ACC112 (cell line): Measurements from ENCODE around the gene RPEL1.
A peak's percentile ranks its signal among the peaks of the same experiment; 100 is the strongest.
"Not testable (repeated sequence)": the region's sequence is repeated elsewhere in the genome, so short reads cannot be mapped to it uniquely, and the experiment has no call there.

ENCODE experiments used
- H2AFZ ChIP-seq: fragments of 200-600 bp; sonication (generic); one replicate; pipeline ENCODE4 v1.6.0; 2017; ENCODE audit warnings: antibody characterized with exemption, low read length; ENCODE audit not compliant: unreplicated experiment
- H3K27ac ChIP-seq: fragments of 200-600 bp; sonication (generic); 2 replicates; pipeline ENCODE4 v1.5.1; 2014; ENCODE audit warnings: low read depth, mild to moderate bottlenecking, antibody characterized with exemption, low read length, moderate library complexity
- H3K27me3 ChIP-seq: fragments of 200-600 bp; sonication (generic); 2 replicates; pipeline ENCODE4 v1.6.1; 2014; ENCODE audit warnings: mild to moderate bottlenecking, antibody characterized with exemption, low read length, moderate library complexity, mixed read lengths; ENCODE audit not compliant: insufficient read depth
- H3K36me3 ChIP-seq: fragments of 200-600 bp; sonication (generic); 2 replicates; pipeline ENCODE4 v1.6.1; 2016; ENCODE audit warnings: mild to moderate bottlenecking, antibody characterized with exemption, low read length, moderate library complexity, mixed read lengths; ENCODE audit not compliant: insufficient read depth
- H3K4me1 ChIP-seq: fragments of 200-600 bp; sonication (generic); one replicate; pipeline ENCODE4 v1.6.1; 2016; ENCODE audit warnings: low read length, mixed read lengths; ENCODE audit not compliant: insufficient read depth, unreplicated experiment, control insufficient read depth
- H3K4me3 ChIP-seq: fragments of 200-600 bp; sonication (generic); 2 replicates; pipeline ENCODE4 v1.5.1; 2014; ENCODE audit warnings: mild to moderate bottlenecking, low read depth, low read length
- H3K79me2 ChIP-seq: fragments of 200-600 bp; sonication (generic); one replicate; pipeline ENCODE4 v1.6.0; 2016; ENCODE audit warnings: low read length; ENCODE audit not compliant: control insufficient read depth, unreplicated experiment, insufficient read depth

The RPEL1 gene

DNA sequence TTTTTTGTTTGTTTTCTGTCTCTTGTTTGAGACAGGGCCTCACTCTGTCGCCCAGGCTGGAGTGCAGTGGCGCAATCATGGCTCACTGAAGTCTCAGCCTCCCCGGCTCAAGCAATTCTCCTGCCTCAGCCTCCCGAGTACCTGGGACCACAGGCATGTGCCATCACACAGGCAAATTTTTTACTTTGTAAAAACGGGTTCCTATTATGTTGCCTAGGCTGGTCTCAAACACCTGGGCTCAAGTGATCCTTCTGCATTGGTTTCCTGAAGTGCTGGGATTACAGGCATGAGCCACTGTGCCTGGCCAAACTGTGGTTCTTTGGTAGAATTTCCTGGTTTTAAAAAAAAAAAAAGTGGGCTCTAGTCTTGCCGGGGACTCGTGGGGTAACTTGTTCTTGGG lies at the start of gene RPEL1:
Gene RPEL1 (plus strand): TSS at position 301 of the 400 bp plus-strand sequence. CDS start 110 bp downstream, outside the sequence.
- H3K36me3 ChIP-seq, H3K27ac ChIP-seq, H3K79me2 ChIP-seq, H2AFZ ChIP-seq, H3K27me3 ChIP-seq, H3K4me3 ChIP-seq: not testable (repeated sequence)
- H3K4me1 ChIP-seq: peaks cover 14% of the 10 kb centered on the region

- Histone ChIP-seq H3K79me2 (peaks cover 13% of the 10 kb centered on the region), H3K27ac (peak overlapping the region; percentile 68), H3K27me3 (no peaks in the 10 kb centered on the region), H2AFZ (peak overlapping the region; percentile 63), H3K36me3 (no peaks in the 10 kb centered on the region), H3K4me3 (no peak overlapping the region), H3K4me1 (peaks cover 32% of the 10 kb centered on the region)
Measured at GRCh38 chr10:103196516-103196915, 49.2 kb upstream of the RPEL1 start.

GRCh38 chr10:103197174-103197573 lies 48.5 kb upstream of the RPEL1 start:
- Histone ChIP-seq H3K27me3 (no peaks in the 10 kb centered on the region), H3K36me3 (no peaks in the 10 kb centered on the region), H3K4me3 (no peak overlapping the region), H3K4me1 (peaks cover 32% of the 10 kb centered on the region), H3K79me2 (peaks cover 7% of the 10 kb centered on the region), H2AFZ (peak overlapping the region; percentile 63), H3K27ac (peak overlapping the region; percentile 68)

DNA sequence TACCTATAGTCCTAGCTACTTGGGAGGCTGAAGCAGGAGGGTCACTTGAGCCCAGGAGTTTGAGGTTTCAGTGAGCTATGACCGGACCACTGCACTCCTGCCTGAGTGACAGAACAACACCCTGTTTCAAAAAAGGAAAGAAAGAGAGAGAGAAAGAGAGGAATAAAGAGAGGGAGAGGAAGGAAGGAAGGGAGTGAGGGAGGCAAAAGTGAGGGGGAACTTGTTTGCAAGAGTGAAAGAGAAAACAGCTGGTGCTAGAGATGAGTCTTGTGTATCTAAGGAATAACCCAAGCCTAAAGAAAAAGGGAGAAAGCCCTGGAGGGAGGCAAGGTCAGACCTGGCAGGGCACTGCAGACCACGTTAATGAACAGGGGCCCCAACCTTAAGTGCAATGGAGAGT lies 47.8 kb upstream of the RPEL1 start:
- Histone ChIP-seq H3K4me1 (peaks cover 32% of the 10 kb centered on the region), H3K36me3 (no peaks in the 10 kb centered on the region), H3K27ac (no peak overlapping the region), H3K79me2 (no peaks in the 10 kb centered on the region), H3K27me3 (no peaks in the 10 kb centered on the region), H2AFZ (no peak overlapping the region), H3K4me3 (no peak overlapping the region)

- no peak overlapping the region for H3K4me3 ChIP-seq
- H2AFZ ChIP-seq: no peak overlapping the region
- H3K79me2 ChIP-seq: no peaks in the 10 kb centered on the region
- H3K27me3 ChIP-seq: no peaks in the 10 kb centered on the region
- H3K27ac ChIP-seq: no peak overlapping the region
- H3K4me1 ChIP-seq: peaks cover 28% of the 10 kb centered on the region
- no peaks in the 10 kb centered on the region for H3K36me3 ChIP-seq
Measured at GRCh38 chr10:103198648-103199047, 47.0 kb upstream of the RPEL1 start.

GRCh38 chr10:103199488-103199887 lies 46.2 kb upstream of the RPEL1 start:
- Histone ChIP-seq H3K79me2 (no peaks in the 10 kb centered on the region), H3K4me1 (peaks cover 23% of the 10 kb centered on the region), H2AFZ (no peak overlapping the region), H3K27me3 (no peaks in the 10 kb centered on the region), H3K27ac (no peak overlapping the region), H3K4me3 (no peak overlapping the region), H3K36me3 (no peaks in the 10 kb centered on the region)

DNA sequence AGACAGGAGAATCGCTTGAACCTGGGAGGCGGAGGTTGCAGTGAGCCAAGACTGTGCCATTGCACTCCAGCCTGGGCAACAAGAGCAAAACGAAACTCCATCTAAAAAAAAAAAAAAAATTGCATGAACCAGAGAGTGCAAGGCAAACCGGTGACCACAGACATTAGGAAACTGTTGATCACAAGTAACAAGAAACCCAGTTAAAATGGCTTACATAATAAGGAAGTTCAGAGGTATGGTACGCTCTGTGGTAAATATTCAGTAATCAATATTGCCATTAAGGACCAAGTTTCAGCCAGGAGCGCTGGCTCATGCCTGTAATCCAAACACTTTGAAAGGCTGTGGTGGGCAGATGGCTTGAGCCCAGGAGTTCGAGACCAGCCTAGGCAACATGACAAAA lies 43.4 kb upstream of the RPEL1 start:
- H3K79me2 ChIP-seq: no peaks in the 10 kb centered on the region
- H3K4me1 ChIP-seq: peaks cover 12% of the 10 kb centered on the region
- no peaks in the 10 kb centered on the region for H3K36me3 ChIP-seq
- no peak overlapping the region for H3K4me3 ChIP-seq
- no peaks in the 10 kb centered on the region for H3K27me3 ChIP-seq
- no peak overlapping the region for H2AFZ ChIP-seq
- no peak overlapping the region for H3K27ac ChIP-seq

- no peaks in the 10 kb centered on the region for H3K36me3 ChIP-seq
- peaks cover under 1% of the 10 kb centered on the region for H3K4me1 ChIP-seq
- no peaks in the 10 kb centered on the region for H3K79me2 ChIP-seq
- no peak overlapping the region for H3K27ac ChIP-seq
- H3K4me3 ChIP-seq: no peak overlapping the region
- no peak overlapping the region for H2AFZ ChIP-seq
- H3K27me3 ChIP-seq: no peaks in the 10 kb centered on the region
Measured at GRCh38 chr10:103203466-103203865, 42.2 kb upstream of the RPEL1 start.

- Histone ChIP-seq H3K36me3 (no peaks in the 10 kb centered on the region), H3K4me3 (no peak overlapping the region), H3K27ac (no peak overlapping the region), H3K27me3 (no peaks in the 10 kb centered on the region), H3K79me2 (no peaks in the 10 kb centered on the region), H3K4me1 (no peaks in the 10 kb centered on the region), H2AFZ (no peak overlapping the region)
Measured at GRCh38 chr10:103204353-103205255, 41.1 kb upstream of the RPEL1 start.

- not testable (repeated sequence) for H3K27me3 ChIP-seq, H3K36me3 ChIP-seq, H3K27ac ChIP-seq, H3K4me1 ChIP-seq, H3K79me2 ChIP-seq, H3K4me3 ChIP-seq, H2AFZ ChIP-seq
Measured at GRCh38 chr10:103205401-103205800, 40.3 kb upstream of the RPEL1 start.

- not testable (repeated sequence) for H3K36me3 ChIP-seq, H3K27ac ChIP-seq, H3K27me3 ChIP-seq, H2AFZ ChIP-seq, H3K79me2 ChIP-seq, H3K4me3 ChIP-seq, H3K4me1 ChIP-seq
Measured at GRCh38 chr10:103206715-103207114, 39.0 kb upstream of the RPEL1 start.
